IMR-90 (cell line): ENCODE data around the gene SPHK1.

Experiments
- BHLHE40 ChIP-seq: fragments of 150-350 bp; IDR thresholded peaks from 2 replicates; pipeline ENCODE4 v1.6.1; 2016; ENCODE audit warnings: mild to moderate bottlenecking, low read depth, low read length
- CEBPB ChIP-seq: IDR thresholded peaks from 2 replicates; pipeline ENCODE4 v1.6.1; 2012; ENCODE audit warnings: low read depth, low read length, improper control_type of control experiment
- CHD1 ChIP-seq: IDR thresholded peaks from 2 replicates; pipeline ENCODE4 v1.6.1; 2012; ENCODE audit warnings: low read depth, low read length, improper control_type of control experiment
- CTCF ChIP-seq: conservative IDR thresholded peaks from 2 replicates; pipeline ENCODE4 v1.5.1; 2012; ENCODE audit warnings: mild to moderate bottlenecking, low read depth, low read length, improper control_type of control experiment
- FOS ChIP-seq: fragments of 150-350 bp; IDR thresholded peaks from 2 replicates; pipeline ENCODE4 v1.6.1; 2016; ENCODE audit warnings: low read depth, low read length
- MAFK ChIP-seq: IDR thresholded peaks from 2 replicates; pipeline ENCODE4 v1.6.1; 2012; ENCODE audit warnings: low read depth, low read length, improper control_type of control experiment
- MXI1 ChIP-seq: IDR thresholded peaks from 2 replicates; pipeline ENCODE4 v1.6.1; 2012; ENCODE audit warnings: low read depth, mild to moderate bottlenecking, low read length, moderate library complexity, borderline replicate concordance
- NFE2L2 ChIP-seq: fragments of 150-350 bp; IDR thresholded peaks from 2 replicates; pipeline ENCODE4 v1.6.1; 2016; ENCODE audit warnings: low read depth, mild to moderate bottlenecking, low read length
- POLR2A ChIP-seq: IDR thresholded peaks from 2 replicates; pipeline ENCODE4 v1.6.1; 2012; ENCODE audit warnings: mild to moderate bottlenecking, low read depth, low read length
- RAD21 ChIP-seq: IDR thresholded peaks from 2 replicates; pipeline ENCODE4 v1.6.1; 2012; ENCODE audit warnings: low read length, improper control_type of control experiment
- RFX5 ChIP-seq: IDR thresholded peaks from 2 replicates; pipeline ENCODE4 v1.8.0; 2012; ENCODE audit warnings: low read depth, mild to moderate bottlenecking, low read length, moderate library complexity
- SMC3 ChIP-seq: fragments of 150-350 bp; IDR thresholded peaks from 2 replicates; pipeline ENCODE4 v1.6.1; 2016; ENCODE audit warnings: low read depth, mild to moderate bottlenecking, antibody characterized with exemption, low read length, moderate library complexity
- USF2 ChIP-seq: fragments of 150-350 bp; IDR thresholded peaks from 2 replicates; pipeline ENCODE4 v1.6.1; 2017; ENCODE audit warnings: mild to moderate bottlenecking, antibody characterized with exemption, low read length, low read depth

- TF ChIP-seq CTCF (no peak), RAD21 (no peak), MAFK (peak; percentile 13; the same call in 1 of the 2 replicates), POLR2A (no peak), MXI1 (no peak), CHD1 (no peak), SMC3 (no peak), RFX5 (no peak), CEBPB (peak; percentile 51), NFE2L2 (no peak), FOS (no peak), BHLHE40 (no peak), USF2 (no peak)
Observed at GRCh38 chr17:76427501-76428231, 43.3 kb downstream of the SPHK1 start.
